ENCODE measurements around the gene CAPZB.
"Not testable (repeated sequence)": the region's sequence is repeated elsewhere in the genome, so short reads cannot be mapped to it uniquely, and the experiment has no call there.

The CAPZB gene

DNA sequence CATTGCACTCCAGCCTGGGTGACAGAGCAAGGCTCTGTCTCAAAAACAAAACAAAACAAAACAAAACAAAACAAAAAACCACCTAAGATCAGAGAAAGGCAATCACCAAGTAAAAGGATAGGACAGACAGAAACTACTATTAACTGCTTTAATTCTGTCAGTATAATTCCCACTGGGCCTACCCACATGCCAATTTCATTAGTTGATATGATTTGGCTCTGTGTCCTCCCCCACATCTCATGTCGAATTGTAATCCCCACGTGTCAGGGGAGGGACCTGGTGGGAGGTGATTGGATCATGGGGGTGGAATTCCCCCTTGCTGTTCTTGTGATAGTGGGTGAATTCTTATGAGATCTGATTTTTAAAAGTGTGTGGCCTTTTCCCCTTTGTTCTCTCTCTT, 27.2 kb upstream of the CAPZB start:
- TF ChIP-seq, protein P1, sequence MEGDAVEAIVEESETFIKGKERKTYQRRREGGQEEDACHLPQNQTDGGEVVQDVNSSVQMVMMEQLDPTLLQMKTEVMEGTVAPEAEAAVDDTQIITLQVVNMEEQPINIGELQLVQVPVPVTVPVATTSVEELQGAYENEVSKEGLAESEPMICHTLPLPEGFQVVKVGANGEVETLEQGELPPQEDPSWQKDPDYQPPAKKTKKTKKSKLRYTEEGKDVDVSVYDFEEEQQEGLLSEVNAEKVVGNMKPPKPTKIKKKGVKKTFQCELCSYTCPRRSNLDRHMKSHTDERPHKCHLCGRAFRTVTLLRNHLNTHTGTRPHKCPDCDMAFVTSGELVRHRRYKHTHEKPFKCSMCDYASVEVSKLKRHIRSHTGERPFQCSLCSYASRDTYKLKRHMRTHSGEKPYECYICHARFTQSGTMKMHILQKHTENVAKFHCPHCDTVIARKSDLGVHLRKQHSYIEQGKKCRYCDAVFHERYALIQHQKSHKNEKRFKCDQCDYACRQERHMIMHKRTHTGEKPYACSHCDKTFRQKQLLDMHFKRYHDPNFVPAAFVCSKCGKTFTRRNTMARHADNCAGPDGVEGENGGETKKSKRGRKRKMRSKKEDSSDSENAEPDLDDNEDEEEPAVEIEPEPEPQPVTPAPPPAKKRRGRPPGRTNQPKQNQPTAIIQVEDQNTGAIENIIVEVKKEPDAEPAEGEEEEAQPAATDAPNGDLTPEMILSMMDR (conservative IDR thresholded peaks at IDR 0.05; ENCODE audit: low read depth, low read length): no peak
- DNase-seq (ENCODE audit: low read depth): peak; percentile 87
- H3K4me3 ChIP-seq (ENCODE audit: low read depth, low read length): no peak overlapping the region

DNA sequence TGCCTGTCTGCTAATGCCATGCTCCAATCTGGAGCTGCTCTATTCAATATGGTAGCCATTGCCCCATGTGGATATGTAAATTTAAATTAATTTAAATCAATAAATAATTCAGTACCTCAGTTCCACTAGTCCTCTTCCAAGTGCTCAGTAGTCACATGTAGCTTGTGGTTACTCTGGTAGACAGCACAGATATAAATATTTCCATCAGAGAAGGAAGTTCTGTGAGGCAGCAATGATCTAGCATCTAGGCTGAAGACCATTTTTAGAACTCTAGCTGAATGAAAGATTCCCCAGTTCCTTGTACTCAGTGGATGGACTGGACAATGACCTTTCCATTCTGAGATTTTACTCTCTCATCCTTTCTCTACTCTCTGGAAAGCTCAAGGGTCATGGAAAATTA, 25.8 kb upstream of the CAPZB start:
- DNase-seq (ENCODE audit: low read depth): peak; percentile 33
- TF ChIP-seq, protein P1 (conservative IDR thresholded peaks at IDR 0.05; ENCODE audit: low read depth, low read length): no peak
- H3K4me3 ChIP-seq (ENCODE audit: low read depth, low read length): no peak overlapping the region

DNA sequence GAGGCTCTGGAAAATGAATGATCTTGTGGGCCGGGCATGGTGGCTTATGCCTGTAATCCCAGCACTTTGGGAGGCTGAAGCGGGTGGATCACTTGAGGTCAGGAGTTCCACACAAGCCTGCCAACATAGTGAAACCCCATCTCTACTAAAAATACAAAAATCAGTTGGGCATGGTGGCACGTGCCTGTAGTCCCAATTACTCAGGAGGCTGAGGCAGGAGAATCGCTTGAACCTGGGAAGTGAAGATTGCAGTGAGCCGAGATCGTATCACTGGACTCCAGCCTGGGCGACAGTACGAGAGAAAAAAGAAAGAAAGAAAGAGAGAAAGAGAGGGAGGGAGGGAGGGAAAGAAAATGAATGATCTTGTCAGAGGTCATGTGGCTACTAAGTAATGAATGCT, 24.3 kb upstream of the CAPZB start:
- DNase-seq (ENCODE audit: low read depth); H3K4me3 ChIP-seq (ENCODE audit: low read depth, low read length): not testable (repeated sequence)

DNA sequence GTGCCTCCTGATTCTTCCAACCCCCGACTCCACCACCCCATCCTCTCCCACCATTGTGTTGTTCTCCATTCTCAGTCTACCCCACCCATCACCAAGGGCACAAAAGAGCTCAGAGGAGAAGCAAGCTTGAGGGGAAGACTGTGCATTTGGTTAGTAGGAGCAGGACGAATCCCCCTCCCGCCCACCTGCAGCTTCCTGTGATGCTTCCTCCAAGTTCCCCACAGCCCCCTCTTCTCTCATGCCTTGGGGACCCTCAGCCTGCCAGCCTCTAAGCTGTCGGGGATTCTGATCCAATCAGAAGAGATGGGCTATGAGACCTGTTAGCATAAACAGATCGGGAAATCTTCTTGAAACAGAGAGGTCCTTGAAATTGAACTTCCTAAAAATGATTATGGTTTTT, 22.2 kb upstream of the CAPZB start:
- H3K4me3 ChIP-seq (ENCODE audit: low read depth, low read length): no peak overlapping the region
- TF ChIP-seq, protein P1 (conservative IDR thresholded peaks at IDR 0.05; ENCODE audit: low read depth, low read length): no peak
- DNase-seq (ENCODE audit: low read depth): no peak

DNA sequence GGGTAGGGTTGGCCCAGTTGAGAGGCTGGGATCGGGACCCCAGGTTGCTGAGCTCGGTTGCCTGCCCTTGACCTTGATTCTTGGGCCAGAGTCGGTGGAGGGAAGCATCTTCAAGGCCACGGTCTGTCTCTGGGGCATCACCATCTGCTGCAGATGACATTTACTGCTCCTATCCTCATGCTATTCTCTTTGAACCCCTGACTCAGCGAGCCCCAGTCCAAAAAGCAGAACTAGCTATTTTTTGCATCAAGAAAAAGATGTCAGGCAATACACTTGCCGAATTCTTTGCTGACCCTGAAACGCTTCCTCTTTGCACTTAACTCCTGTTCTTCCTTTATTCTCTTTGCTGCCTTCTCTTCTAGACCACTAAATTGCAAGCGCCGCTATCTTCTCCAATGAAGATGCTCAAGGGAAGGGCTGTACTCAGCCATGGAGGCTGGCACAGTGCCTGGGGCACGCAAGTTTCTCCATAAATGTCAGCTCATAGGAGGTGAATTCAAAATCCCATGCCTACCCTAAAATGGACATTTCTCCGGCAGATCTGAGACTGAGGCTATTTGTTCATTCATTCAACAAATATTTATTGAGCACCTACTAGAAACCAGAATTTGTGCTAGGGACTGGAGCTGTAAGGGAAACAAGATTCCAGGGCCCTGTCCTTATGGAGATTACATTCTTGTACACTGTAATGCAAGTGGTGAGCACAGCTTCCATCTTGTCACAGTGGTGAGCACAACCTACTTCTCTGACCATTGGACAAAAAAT, 20.5 kb upstream of the CAPZB start:
- TF ChIP-seq, protein P1 (conservative IDR thresholded peaks at IDR 0.05; ENCODE audit: low read depth, low read length): no peak
- no peak for DNase-seq (ENCODE audit: low read depth)
- H3K4me3 ChIP-seq (ENCODE audit: low read depth, low read length): no peak overlapping the region

DNA sequence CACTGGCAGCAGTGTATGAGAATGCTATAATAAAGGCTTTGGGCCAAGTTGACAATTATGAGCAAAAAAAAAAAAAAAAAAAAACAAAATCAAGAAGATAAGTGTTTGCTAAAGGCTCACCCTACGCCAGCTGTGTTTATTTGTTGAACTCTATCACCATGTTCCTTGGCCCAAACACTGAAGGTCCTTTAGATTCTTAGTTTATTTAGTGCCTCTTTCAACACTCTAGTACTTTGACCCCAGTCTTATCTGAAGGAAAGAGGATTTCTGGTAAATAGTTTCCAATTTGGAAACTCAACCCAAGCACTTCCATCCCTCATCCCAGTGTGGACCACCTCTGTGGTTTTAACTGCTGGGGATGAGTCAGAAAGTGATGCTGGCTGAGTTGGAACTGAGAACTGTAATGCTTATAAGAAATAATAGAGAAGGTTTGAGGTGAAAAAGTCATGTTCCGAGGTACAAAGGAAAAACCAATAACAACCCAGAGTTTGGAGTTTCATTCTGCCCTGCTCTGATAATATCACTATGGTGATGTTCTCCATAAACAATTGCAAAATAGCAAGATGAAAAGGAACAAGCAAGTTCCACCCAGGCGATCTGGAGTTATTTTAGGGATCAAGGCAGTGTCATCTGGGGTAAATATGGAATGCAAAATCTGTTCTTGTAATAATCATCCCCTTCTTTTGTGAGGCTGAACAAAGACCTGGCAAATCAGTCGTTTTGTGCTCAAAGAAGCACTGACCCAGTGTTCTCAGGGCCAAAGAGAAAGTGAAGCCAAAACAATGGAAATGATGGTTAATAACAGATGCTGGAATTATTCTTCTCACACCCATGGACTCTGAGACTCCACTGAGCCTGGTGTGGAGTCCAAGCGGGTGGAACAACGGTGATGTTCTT, 19.7 kb upstream of the CAPZB start:
- TF ChIP-seq, protein P1 (conservative IDR thresholded peaks at IDR 0.05; ENCODE audit: low read depth, low read length): no peak
- peak; percentile 99 for DNase-seq (ENCODE audit: low read depth)
- H3K4me3 ChIP-seq (ENCODE audit: low read depth, low read length): no peak overlapping the region

DNA sequence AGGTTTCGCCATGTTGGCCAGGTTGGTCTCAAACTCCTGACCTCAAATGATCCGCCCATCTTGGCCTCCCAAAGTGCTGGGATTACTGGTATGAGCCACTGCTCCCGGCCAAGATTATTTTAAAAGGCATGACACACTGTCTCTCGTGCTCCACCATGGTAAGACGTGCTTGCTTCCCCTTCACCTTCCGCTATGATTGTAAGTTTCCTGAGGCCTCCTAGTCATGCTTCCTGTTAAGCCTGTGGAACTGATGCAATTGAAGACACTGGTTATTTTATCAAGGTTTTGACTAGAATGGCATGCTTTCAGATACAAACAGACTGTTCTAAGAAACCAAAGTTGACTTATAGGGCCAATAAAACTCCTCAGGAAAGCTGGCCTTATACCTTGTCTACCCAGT, 16.9 kb upstream of the CAPZB start:
- not testable (repeated sequence) for H3K4me3 ChIP-seq (ENCODE audit: low read depth, low read length)
- DNase-seq (ENCODE audit: low read depth): peak; percentile 36

DNA sequence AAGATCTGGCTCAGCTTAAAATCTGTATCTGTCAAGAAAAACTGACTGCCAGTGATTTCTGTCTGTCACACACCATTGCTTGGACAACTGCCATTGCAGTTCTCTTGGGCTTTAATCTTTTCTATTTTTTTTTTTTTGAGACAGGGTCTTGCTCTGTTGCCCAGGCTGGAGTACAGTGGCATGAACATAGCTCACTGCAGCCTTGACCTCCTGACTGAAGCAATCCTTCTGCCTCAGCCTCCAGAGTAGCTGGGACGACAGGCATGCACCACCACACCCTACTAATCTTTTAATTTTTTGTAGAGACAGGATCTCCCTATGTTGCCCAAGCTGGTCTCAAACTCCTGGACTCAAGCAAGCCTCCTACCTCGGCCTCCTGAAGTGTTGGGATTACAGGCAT, 14.5 kb upstream of the CAPZB start:
- not testable (repeated sequence) for H3K4me3 ChIP-seq (ENCODE audit: low read depth, low read length); DNase-seq (ENCODE audit: low read depth)

DNA sequence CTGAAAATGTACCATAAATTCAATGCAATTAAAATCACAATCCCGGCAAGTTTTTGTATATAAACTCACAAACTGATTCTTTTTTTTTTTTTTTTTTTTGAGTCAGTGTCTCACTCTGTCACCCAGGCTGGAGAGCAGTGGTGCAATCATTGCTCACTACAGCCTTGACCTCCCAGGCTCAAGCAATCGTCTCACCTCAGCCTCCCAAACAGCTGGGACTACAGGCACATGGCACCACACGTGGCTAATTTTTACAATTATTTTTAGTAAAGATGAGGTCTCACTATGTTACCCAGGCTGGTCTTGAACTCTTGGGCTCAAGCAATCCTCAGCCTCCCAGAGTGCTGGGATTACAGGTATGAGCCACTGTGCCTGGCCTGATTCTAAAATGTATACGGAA, 12.1 kb upstream of the CAPZB start:
- not testable (repeated sequence) for H3K4me3 ChIP-seq (ENCODE audit: low read depth, low read length); DNase-seq (ENCODE audit: low read depth)

All from choroid plexus epithelial cell (primary cell).